ENCODE data around the gene SNX25. TPM values are rescaled to one million over a fixed set of nuclear protein-coding genes. Genes with fewer than 3 reads are reported as not detected.

SNX25 gene
- polyA plus RNA-seq, 1 donor from 2014 or later: 6.4 TPM

GRCh38 chr4:185304944-185305690, 95.7 kb downstream of the SNX25 start:
- no peak overlapping the region for H3K4me2 ChIP-seq (ENCODE audit: low read length)
- TF ChIP-seq CTCF (IDR thresholded peaks at IDR 0.05; ENCODE audit: poor library complexity, severe bottlenecking): peak; percentile 25
- TF ChIP-seq SMC3 (conservative IDR thresholded peaks at IDR 0.05; ENCODE audit: poor library complexity): no peak
- no peak for TF ChIP-seq EZH2 (IDR thresholded peaks at IDR 0.05; ENCODE audit: borderline replicate concordance, insufficient read depth, low read length, poor library complexity, severe bottlenecking)
- no peak for TF ChIP-seq MXI1 (conservative IDR thresholded peaks at IDR 0.05; ENCODE audit: poor library complexity, severe bottlenecking)
- no peak for TF ChIP-seq TAF1 (IDR thresholded peaks at IDR 0.05; ENCODE audit: low read depth)

GRCh38 chr4:185305979-185306442, 96.6 kb downstream of the SNX25 start:
- H4K20me1 ChIP-seq (ENCODE audit: insufficient read depth): no peaks in the 10 kb centered on the region
- no peaks in the 10 kb centered on the region for H3K9me2 ChIP-seq (ENCODE audit: insufficient read depth, low read length)
- peak overlapping the region; percentile 31 for H3K4me3 ChIP-seq (ENCODE audit: low read length)
- H3K9me3 ChIP-seq (ENCODE audit: low read length): no peaks in the 10 kb centered on the region
- H3K9ac ChIP-seq (ENCODE audit: low read length): no peak overlapping the region
- H3K27ac ChIP-seq (ENCODE audit: low read length): no peak overlapping the region
- TF ChIP-seq MXI1 (conservative IDR thresholded peaks at IDR 0.05; ENCODE audit: poor library complexity, severe bottlenecking): no peak
- no peak for TF ChIP-seq TAF1 (IDR thresholded peaks at IDR 0.05; ENCODE audit: low read depth)
- TF ChIP-seq CTCF (IDR thresholded peaks at IDR 0.05; ENCODE audit: poor library complexity, severe bottlenecking): no peak
- no peak for TF ChIP-seq RAD21 (conservative IDR thresholded peaks at IDR 0.05)
- TF ChIP-seq EZH2 (IDR thresholded peaks at IDR 0.05; ENCODE audit: borderline replicate concordance, insufficient read depth, low read length, poor library complexity, severe bottlenecking): no peak
- H3K79me2 ChIP-seq (replicated peaks; ENCODE audit: insufficient read depth, low read length): no peaks in the 10 kb centered on the region
- no peak overlapping the region for H2AFZ ChIP-seq (ENCODE audit: low read depth, low read length)
- H3K36me3 ChIP-seq (ENCODE audit: insufficient read depth, low read length): no peaks in the 10 kb centered on the region
- H3F3A ChIP-seq (ENCODE audit: insufficient read depth, low read length, poor library complexity, severe bottlenecking): no peaks in the 10 kb centered on the region
- no peak overlapping the region for H3K4me2 ChIP-seq (ENCODE audit: low read length)
- H3K27me3 ChIP-seq (ENCODE audit: insufficient read depth, low read depth, low read length): no peaks in the 10 kb centered on the region

More at GRCh38 chr4:185304944-185305690, 95.7 kb downstream of the SNX25 start:
- H2AFZ ChIP-seq (ENCODE audit: low read depth, low read length): no peak overlapping the region
- H3K9me3 ChIP-seq (ENCODE audit: low read length): no peaks in the 10 kb centered on the region
- H4K20me1 ChIP-seq (ENCODE audit: insufficient read depth): no peaks in the 10 kb centered on the region
- no peak overlapping the region for H3K4me3 ChIP-seq (ENCODE audit: low read length)
- no peaks in the 10 kb centered on the region for H3K9me2 ChIP-seq (ENCODE audit: insufficient read depth, low read length)
- H3K36me3 ChIP-seq (ENCODE audit: insufficient read depth, low read length): no peaks in the 10 kb centered on the region
- no peak overlapping the region for H3K9ac ChIP-seq (ENCODE audit: low read length)
- no peaks in the 10 kb centered on the region for H3K79me2 ChIP-seq (replicated peaks; ENCODE audit: insufficient read depth, low read length)
- H3K27ac ChIP-seq (ENCODE audit: low read length): no peak overlapping the region
- H3K27me3 ChIP-seq (ENCODE audit: insufficient read depth, low read depth, low read length): no peaks in the 10 kb centered on the region
- no peaks in the 10 kb centered on the region for H3F3A ChIP-seq (ENCODE audit: insufficient read depth, low read length, poor library complexity, severe bottlenecking)

All from neural cell (in vitro differentiated cells).